HG03060 (cell line): Measurements from ENCODE around the gene DNMT3A.
"Not testable (repeated sequence)": the region's sequence is repeated elsewhere in the genome, so short reads cannot be mapped to it uniquely, and the experiment has no call there.

Source experiments
- ATAC-seq: cut with Tn5 transposase; IDR thresholded peaks from one replicate; pipeline ENCODE4 v1.9.1; 2021; ENCODE audit warnings: low read depth, moderate number of reproducible peaks; ENCODE audit not compliant: unreplicated experiment

Gene DNMT3A

DNA sequence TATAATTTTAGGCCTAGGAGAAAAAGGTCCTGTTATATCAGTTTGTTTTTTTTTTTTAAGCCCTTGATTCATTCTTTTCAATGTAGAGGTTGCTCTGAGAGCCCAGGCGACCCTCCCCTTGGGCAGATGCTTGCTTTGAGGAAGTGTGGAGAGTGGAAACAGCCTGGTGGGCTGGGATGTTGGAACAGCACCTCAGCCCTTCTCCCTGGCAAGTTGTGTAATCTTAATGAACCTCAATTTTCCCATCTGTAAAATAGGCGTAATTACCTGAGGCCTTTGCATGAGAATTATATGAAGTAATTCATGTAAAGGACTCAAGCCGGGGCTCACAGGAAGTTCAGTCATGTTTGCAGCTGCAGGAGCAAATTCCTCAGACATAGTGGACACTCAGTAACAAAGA, 123.6 kb downstream of the DNMT3A start:
- ATAC-seq: no peak

DNA sequence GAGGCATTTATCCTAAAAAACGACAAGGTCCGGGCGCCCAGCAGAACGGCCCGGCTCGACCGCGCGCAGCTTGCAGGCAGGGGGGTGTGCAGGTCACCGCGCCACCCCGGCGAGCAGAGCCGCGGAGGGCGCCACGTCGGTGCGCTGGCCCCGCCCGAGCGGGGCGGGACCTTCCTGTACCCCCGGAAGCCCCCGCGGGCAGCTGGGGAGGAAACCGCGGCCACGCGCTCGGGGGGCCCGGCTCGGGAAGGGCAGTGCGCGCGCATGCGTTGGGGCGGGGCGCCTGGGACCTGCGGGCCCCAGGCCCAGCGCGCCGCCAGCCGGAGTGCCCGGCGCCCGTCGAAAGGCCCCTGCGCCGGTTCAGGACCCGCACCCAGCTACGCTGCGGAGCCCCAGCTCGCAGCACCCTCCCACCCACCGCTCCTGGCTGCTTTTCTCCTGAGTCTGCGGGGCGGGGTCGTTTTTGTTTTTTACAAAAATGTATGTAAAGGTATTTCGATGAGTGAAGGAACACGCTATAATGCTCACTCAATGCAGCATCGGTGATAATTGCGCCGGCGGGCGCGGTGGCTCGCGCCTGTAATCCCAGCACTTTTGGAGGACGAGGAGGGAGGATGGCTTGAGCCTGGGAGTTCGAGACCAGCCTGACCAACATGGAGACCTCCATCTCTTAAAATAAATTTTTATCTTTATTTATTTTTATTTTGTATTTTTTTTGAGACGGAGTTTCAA, 125.6 kb downstream of the DNMT3A start:
- ATAC-seq: no peak

DNA sequence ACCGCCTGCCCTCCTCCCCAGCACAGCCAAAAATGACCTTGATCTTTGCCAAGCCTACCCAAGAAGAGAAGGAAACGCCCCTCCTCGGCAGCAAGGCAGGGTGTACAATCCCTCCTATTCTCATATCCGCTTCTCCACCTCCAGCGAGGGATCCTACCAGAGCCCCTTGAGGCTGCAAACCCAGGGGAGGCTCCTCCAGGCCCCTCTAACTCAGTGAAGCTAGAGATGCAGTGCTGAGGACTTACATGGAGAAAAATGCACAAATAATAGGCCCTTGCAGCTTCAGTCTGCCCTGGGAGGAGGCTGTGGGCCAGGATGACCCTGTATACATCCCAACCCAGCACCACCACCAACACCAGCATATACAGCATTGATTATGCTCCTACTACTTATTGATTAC, 126.5 kb downstream of the DNMT3A start:
- ATAC-seq: no peak

DNA sequence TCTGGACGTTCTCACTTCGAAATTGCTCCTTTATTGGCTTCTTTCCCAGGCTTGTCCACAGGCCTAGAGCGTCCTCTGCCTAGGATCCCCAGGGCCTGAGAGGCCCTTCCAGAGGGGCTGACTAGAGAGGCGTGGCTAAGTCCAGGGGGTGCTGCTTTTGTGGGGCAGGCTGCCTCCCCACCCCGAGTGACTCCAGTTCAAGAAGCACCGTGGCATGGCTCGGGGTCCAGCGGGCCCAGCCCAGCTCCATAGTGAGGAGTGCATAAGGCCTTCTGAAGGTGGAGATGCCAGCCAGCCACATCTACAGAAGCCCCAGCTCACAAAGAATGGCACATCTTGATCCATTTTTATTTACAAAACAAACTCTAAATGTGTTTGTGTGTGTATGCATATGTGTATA, 128.5 kb downstream of the DNMT3A start:
- no peak for ATAC-seq

DNA sequence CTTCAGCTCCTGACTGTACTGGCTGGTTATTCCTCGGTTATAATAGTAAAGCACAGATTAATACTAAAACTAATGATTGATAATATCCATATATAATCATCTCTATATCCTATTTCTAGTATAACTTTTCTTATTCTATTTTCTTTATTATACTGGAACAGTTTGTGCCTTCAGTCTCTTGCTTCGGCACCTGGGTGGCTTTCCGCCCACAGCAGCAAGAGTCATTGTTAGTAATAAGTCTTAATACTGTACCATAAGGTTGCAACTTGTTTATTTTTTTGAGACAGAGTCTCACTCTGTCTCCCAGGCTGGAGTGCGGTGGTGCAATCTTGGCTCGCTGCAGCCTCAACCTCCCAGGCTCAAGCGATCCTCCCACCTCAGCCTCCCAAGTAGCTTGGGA, 130.8 kb downstream of the DNMT3A start:
- not testable (repeated sequence) for ATAC-seq

DNA sequence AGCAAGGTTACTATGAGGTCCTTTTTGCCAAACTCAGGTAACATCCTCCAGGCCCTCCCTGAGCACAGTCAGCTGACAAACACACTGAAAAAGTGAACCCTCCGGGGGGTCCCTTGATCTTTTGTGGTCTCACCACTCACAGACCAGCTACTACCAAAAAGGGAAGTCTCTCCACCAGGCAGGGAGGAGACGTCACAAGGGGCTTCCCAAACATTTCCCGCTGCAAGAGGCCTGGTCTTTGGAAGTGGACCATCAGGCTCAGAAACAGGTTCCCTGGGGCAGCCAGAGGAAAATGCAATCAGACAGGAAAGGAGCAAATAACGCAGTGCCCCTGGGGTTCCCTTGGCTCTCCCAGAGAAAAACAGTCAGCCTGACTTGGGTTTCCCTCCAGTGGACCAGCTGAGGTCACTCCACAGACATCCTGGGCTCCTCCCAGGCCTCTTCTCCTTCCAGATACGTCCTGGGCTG, 134.6 kb downstream of the DNMT3A start:
- ATAC-seq: no peak

DNA sequence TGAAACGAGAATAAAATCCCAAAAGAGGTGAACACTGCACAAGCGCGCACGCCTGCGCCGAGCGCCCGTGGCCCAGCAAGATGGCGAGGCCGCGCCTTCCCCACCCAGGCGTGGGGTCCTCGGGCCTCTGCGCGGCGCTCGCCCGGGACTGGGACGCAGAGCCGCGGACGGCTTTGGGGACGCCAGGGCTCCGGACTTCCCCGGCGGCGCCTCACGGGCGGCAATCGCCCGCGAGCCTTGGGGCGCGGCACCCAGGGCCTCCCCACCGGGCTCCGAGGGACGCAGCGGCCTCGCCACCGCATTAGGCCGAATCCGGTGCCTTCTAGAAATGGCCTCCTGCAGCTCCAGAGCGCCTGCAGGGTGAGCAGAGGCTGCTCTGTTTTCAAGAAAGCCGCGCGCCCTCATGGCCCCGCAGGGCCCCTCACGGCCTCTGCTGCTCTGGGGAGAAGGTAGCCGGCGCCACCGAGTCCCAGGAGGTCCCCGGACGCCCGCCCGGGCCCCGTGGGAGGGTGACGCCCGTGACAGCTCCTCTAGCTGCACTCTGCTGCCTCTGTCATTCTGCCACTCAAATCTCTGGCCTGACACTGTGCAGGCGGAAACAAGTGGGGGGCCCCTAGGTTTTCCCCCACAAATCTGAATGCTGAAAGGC, 137.4 kb downstream of the DNMT3A start:
- ATAC-seq: no peak

DNA sequence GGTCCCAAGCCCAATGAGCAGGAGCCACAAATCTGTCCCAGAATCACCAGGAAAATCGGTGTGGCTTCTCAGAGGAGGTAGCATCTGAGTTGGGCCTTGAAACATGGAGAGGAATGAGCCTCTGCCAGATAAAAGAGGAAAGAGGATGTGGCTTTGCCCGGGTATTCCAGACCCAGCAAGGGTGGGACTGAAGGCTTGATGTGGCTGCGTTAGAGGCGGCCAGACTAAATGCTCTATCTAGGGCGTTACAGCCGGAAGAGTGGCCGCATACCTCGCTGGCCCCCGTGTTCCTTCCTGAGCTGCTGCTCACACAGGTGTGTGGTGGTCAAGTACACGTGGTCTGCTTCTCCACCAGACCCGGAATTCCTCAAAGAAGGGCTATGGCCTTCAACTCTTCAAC, 139.4 kb downstream of the DNMT3A start:
- no peak for ATAC-seq

DNA sequence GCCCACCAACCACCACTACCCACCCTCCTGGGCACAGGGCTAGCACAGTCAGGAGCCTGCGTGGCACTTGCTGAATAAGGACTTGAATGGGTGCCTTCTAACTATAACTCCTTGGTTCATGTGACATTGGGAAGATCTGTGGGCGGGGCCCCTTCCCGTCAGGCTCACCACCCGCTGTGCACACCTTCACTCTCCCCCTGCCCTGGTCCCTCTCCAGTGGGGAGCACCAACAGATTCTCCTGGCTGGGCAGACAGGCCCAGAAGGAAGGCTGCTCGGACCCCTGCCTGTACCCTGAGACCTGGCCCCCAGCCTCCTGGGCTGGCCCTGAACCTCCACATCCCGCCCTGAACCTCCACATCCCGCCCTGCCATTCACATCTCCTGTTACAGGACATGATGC, 139.9 kb downstream of the DNMT3A start:
- ATAC-seq: no peak

DNA sequence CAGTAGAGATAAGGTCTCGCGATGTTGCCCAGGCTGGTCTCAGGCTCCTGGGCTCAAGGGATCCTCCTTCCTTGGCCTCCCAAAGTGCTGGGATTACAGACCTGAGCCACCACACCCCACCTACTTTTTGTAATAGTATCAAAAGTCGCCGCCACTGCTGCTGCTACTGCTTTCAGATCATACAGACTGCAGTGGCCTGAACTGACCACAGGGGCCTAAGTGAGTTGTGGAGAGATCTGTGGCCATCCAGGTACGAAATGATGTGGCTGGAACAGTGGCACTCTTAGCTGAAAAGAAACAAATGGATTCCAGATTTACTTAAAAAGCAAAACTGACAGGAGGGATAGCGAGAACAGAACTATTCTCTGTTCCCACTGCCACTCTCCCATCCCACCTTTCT, 140.5 kb downstream of the DNMT3A start:
- no peak for ATAC-seq

DNA sequence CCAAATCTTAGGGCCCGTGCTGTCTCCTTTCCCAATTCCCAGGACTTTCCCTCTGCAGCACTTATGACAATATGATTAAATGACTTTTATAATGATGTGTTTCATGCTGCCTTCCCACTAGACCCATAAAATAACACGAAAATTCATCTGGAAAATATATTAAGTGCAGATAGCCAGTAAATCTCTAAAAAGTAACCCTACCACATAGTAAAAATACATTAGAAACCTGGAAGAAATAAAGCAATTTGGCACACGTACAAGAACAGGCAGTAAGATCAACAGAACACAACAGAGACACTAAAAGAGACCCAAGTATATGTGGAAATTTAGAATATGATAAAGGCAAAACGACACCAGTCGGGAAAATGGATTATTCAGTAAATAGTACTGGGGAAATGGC, 143.1 kb downstream of the DNMT3A start:
- no peak for ATAC-seq

DNA sequence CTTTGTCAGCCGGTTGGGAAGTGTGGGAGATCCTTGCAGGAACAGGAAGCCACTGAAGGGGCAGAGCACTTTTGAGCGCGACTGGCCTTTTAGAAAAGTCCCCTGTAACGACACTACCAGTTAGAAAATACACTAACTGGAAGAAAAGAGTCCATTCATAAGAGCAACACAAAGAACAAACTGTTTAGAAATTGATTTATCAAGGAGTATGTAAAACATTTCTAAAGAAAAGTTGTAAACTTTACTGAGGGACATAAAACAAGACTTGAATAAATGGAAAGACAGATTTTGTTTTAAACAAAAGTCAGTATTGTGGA, 143.6 kb downstream of the DNMT3A start:
- ATAC-seq: no peak

DNA sequence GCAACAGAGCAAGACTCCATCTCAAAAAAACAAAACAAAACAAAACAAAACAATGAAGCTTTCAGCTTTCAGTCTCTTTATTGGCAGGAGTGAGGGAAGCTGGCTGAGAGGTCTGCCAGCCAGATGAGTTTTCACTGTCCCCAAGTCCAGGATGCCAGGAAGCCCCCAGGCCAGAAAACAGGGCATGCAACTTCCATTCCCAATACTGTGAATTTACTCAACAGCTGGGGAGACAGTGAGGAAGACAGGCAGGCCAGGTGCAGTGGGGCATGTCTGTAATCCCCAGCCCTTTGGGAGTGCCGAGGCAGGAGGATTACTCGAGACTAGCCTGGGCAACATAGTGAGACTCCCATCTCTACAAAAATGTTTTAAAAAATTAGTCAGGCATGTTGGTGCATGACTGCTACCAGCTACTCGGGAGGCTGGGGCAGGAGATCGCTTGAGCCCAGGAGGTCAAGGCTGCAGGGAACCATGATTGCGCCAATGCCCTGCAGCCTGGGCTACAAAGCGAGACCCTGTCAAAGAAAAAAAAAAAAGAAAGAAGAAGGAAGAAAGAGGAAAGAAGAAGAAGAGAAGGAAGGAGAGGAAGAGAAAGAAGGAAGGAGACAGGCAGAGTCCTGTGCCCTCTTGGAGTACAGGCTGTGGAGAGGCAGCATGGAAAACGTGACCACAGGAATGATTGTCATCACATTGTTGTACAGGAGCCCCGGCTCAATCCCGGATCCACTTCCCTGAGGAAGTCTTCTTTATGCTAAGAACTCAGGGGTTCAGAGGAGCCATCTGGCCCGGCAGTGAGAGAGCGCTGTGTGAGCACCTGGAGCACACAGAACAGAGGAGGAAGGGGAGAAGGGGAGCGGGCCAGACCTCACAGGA, 144.2 kb downstream of the DNMT3A start:
- no peak for ATAC-seq

DNA sequence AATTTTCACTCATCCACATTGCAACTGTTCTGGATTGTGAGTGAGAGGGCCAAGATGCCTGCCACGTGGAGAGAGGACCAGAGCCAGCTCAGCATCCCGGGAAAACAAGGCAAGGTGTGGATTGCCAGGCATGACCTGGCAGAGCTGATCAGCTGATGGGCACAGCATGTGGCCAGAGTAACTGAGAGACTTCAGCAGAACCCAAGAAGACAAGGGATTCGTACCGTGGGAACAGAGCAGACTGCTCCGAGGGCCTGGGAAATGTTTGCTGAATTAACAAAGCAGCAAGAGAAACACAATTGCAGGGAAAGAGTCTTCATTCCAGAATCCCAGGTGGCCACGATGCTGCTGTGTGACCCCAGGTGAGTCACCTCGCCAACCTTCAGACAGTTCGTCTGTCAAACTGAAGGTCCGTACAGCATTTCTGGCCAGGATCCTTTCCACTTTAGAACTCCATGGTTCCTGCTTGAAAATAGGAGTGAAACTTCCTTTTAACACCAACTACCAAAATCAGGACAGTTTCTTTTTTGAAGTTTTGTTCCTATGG, 147.1 kb downstream of the DNMT3A start:
- no peak for ATAC-seq

DNA sequence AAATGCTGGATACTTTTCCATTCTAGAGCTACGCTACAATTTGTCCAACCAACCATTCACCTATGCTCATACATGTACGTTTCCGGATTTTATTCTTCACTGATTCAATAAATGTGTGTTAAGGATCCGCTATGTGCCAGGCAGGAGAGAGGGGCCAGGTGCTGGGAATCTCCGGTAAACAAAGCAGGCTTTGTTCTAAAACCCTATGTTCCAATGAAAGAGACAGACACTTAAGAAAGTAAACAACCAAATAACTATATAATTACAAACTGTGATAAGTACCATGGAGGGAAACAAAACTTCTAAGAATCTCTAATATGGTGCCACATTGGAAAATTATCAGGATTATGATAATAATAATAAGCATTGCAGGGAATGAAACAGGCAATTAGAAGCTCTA, 151.2 kb downstream of the DNMT3A start:
- ATAC-seq: no peak

DNA sequence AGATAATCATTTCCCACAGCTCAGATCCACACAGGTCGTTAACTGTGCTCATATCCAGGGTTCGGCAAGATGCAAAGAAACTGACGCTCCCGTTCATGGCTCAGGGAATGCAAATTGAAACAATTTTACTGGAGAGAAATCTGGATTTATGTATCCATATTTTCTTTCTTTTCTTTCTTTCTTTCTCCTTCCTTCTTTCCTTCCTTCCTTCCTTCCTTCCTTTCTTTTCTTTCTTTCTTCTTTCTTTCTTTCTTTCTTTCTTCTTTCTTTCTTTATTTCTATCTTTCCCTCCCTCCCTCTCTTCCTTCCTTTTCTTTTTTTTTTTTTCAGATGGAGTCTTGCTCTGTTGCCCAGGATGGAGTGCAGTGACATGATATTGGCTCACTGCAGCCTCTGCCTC, 153.3 kb downstream of the DNMT3A start:
- ATAC-seq: no peak

DNA sequence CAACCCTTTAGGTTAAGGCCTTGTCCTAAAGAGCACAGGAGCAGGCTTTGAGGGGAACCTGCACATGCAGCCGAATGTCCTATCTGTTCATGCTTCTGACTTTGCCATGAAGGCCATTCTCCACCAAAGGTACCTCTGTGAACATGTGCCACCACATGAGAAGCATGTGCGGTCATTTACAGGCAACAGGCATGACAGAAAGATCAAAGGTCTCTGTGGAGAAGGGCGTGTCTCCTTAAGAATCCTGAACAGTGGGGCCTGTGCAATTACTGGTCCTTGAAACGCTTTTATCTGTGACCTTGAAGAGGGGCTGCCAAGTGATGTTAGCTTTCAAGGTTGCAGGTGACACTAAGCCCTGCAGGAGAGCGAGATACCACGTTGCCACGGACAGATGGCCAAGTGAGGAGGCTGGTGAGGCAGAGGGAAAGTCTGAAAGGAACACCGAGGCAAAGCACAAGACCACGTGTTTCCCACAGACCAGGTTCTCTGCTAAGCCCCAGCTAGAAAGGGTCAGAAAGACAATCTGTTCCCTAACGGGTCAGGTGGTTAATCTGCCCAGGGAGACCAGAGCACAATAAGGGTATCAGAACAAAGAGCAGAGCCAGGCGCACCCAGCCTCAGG, 153.9 kb downstream of the DNMT3A start:
- ATAC-seq: no peak

DNA sequence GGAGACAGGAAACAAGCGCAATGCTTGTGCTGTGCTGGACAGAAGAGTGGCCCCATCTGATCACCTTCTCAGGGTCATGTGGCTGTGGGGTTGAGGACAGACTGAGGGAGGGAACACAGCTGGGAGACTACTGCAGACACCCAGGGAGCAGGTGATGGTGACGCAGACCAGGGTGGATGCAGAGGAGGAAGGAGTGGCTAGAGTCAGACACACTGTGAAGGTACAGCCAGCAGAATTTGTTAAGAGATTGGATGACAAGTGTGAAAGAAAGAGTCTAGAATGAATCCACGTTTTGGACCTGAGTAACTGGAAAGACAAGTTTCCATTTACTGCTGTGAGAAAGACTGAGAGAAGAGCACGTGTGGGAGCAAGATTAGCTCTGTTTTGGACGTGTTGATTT, 157.5 kb downstream of the DNMT3A start:
- no peak for ATAC-seq

DNA sequence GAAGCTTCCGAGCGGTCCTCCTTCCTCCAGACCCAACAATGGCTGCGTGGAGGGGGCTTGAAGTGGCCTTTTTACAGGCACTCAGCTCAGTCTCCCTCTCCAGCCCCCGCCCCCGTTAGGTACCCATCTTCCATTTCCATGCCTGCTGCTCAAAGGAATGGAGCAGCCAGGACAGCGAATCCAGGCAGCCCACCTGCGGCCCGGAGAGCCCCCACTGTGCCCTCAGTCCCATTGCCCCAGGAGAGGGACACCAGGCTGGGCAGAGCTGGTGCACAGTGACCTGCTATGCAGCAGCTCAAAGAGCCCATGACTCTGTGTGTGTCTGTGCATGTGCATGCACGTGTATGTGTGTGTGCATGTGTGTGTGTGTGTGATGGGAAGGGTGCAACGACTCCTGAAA, 162.7 kb downstream of the DNMT3A start:
- no peak for ATAC-seq
